ENCODE measurements around the gene NOCT. TPM values are rescaled to one million over a fixed set of nuclear protein-coding genes. Genes with fewer than 3 reads are reported as not detected.

The NOCT gene
- total RNA-seq, 3 donors from 2014 or later: 7.9 to 11.6 (median 10.1) TPM

DNA sequence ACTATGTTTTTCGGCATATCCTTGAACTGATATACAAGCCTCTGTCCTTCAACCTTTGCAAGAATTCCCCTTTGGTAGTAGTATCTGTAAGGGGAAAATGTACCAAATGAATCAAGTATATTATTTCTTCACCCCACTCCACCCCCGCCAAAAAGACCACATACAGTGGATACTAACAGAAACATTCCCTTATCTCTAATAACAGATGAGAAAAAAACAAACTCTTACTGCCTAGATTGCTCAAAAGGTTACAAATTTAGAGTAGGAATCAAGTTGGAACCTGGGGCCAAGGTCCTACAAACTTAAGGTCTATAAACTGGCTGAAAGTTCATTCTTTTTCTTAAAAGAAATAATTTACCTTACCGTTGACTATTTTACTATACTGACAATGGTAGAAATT, 45.0 kb downstream of the NOCT start:
- H3K36me3 ChIP-seq (ENCODE audit: low read depth): no peaks in the 10 kb centered on the region
- no peaks in the 10 kb centered on the region for H3K9me3 ChIP-seq
- intact Hi-C loops (cut with DNase I, micrococcal nuclease): no loop called here
- TF ChIP-seq, protein P1, sequence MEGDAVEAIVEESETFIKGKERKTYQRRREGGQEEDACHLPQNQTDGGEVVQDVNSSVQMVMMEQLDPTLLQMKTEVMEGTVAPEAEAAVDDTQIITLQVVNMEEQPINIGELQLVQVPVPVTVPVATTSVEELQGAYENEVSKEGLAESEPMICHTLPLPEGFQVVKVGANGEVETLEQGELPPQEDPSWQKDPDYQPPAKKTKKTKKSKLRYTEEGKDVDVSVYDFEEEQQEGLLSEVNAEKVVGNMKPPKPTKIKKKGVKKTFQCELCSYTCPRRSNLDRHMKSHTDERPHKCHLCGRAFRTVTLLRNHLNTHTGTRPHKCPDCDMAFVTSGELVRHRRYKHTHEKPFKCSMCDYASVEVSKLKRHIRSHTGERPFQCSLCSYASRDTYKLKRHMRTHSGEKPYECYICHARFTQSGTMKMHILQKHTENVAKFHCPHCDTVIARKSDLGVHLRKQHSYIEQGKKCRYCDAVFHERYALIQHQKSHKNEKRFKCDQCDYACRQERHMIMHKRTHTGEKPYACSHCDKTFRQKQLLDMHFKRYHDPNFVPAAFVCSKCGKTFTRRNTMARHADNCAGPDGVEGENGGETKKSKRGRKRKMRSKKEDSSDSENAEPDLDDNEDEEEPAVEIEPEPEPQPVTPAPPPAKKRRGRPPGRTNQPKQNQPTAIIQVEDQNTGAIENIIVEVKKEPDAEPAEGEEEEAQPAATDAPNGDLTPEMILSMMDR (IDR thresholded peaks at IDR 0.05): no peak
- no peak for ATAC-seq
- no peaks in the 10 kb centered on the region for H3K4me1 ChIP-seq (ENCODE audit: low read depth)
- H3K4me3 ChIP-seq: no peak overlapping the region
- DNase-seq: no peak

DNA sequence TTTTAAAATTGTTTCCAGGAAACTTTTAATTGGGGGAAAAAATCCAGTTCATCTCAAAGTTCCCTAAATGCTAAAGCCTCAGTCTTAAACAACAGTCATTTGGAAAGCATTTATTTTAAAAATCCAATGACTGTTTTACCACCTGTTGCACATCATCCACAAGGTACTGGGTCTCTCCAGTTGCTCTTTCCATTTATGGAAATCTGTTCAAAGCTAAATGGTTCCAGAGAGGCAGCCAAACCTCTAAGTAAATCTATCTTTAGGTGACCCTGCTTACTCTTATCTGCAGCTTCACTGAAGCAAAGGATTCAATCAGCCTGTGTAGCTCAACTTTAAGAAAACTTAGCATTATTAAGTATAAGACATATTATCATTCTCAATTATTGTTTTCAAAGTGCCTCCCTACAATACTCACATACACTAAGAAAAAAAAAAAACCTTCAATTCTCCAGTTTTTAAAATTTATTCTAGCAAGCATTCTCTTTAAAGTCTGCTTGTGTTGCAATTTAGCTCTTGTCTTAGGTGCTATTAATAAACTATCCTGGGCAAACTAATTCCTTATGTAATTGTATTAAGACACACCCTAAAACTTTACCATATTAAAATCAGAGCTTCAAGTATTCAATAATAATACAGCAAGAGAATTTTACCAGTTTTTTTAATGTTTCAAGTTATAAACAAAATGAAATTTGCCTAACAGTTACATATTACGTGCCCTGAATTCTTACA, 60.6 kb downstream of the NOCT start:
- ATAC-seq: no peak
- H3K4me3 ChIP-seq: no peak overlapping the region
- intact Hi-C loops (cut with DNase I, micrococcal nuclease): no loop called here

DNA sequence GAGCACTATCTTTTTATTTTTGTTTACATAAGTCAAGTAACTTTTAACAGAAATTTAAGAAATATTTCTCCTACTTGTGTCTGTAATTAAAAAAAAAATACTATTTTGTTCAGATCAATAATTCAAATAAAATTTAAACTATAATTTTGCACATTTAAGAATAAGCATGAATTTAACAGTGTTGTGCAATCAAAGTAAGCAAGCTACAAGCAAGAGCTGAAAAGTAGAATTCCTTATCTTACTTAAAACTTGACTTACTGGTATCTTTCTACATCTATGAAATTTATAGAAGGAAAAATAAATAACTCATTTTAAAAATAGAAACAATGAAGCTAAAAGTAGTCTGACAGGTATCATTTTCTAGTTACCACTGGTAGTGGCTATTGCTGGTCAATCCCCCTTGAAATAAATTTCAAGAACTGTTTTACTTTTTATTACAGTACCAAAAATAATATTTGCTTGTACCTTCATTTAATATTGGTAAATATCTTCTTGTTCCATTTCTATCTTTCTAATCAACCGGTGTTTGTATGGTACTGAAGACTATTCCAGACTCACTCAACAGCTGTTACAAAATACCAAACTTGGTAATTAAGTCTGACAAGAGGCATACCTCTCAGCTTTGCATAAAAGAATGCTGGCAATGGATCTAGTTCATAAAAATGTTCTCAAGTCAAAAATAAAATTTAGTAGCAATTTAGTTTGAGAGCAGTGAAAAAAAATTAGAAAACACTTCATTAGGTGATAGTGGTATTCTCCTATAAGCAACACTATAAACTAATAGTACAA, 62.2 kb downstream of the NOCT start:
- TF ChIP-seq, protein P1 (IDR thresholded peaks at IDR 0.05): no peak
- Histone ChIP-seq H3K4me1 (ENCODE audit: low read depth) (peaks cover 16% of the 10 kb centered on the region), H3K4me3 (no peak overlapping the region), H3K9me3 (no peaks in the 10 kb centered on the region), H3K36me3 (ENCODE audit: low read depth) (no peaks in the 10 kb centered on the region)
- intact Hi-C loops (cut with DNase I, micrococcal nuclease): no loop called here
- DNase-seq (no peak), ATAC-seq (no peak)

More for the DNA sequence above, 60.6 kb downstream of the NOCT start:
- TF ChIP-seq, protein P1 (IDR thresholded peaks at IDR 0.05): no peak
- DNase-seq: no peak
- Histone ChIP-seq H3K36me3 (ENCODE audit: low read depth) (no peaks in the 10 kb centered on the region), H3K9me3 (no peaks in the 10 kb centered on the region), H3K4me1 (ENCODE audit: low read depth) (peaks cover 3% of the 10 kb centered on the region)

DNA sequence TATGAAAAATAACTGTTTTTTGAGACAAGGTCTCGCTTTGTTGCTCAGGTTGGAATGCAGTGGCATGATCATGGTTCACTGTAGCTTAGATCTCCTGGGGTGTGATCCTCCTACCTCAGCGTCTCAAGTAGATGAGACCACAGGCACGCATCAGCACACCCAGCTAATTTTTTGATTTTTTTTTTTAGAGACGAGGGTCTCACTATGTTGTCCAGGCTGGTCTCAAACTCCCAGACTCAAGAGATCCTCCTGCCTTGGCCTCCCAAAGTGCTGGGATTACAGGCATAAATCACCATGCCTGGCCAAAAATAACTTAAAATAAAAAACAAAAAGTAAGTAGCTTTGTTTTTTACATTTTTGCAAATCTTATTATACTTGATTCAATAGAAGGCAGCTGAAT, 63.3 kb downstream of the NOCT start:
- DNase-seq (no peak), ATAC-seq (no peak)
- H3K4me3 ChIP-seq: no peak overlapping the region
- H3K4me1 ChIP-seq (ENCODE audit: low read depth): peaks cover 16% of the 10 kb centered on the region
- H3K36me3 ChIP-seq (ENCODE audit: low read depth): no peaks in the 10 kb centered on the region
- TF ChIP-seq, protein P1 (IDR thresholded peaks at IDR 0.05): no peak
- intact Hi-C loops (cut with DNase I, micrococcal nuclease): no loop called here
- H3K9me3 ChIP-seq: no peaks in the 10 kb centered on the region

DNA sequence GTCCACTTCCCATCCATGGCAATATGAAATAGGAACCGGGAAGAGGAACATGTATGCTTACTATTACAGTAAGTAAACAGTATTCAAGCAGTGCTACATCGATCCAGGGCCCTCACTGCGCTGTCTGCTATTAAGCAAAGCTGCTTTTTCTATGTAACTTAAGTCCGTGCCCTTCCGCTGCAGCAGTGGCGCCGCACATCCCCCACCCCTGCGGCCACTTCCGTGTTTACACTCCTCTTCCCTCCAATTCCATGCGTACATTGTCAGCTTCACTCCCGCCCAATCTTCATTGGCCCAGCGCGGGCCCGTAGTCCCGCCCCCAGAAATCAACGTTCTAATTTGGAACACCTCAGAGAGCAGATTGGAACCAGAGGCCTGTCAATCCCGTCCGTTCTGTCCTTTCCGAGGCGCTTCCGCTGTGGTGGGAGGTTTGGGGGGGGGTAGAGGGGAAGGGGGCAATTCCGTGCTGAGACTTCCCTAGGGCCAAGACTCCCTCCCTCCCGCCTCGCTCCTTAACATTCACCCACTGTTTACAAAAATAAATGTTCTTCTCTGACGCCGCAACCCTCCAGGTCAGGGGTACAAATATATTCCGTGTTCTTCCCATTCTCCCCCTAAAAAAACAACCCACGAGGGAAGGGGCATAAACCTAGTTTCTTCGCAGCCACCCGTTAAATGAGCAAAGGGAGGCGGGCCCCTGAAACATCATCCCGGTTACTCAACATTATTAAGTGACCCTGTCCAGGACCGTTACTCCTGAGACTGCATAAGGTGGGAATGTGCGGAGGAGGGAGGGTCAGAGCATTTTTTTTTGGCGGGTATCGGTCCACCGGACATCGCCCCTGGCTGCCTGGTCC, 67.4 kb downstream of the NOCT start:
- peak overlapping the region; percentile 80 for H3K4me3 ChIP-seq
- TF ChIP-seq, protein P1 (IDR thresholded peaks at IDR 0.05): no peak
- H3K36me3 ChIP-seq (ENCODE audit: low read depth): no peaks in the 10 kb centered on the region
- H3K9me3 ChIP-seq: no peaks in the 10 kb centered on the region
- peaks cover 16% of the 10 kb centered on the region for H3K4me1 ChIP-seq (ENCODE audit: low read depth)
- ATAC-seq: peak; percentile 87
- intact Hi-C loops (cut with DNase I, micrococcal nuclease): no loop called here
- peak; percentile 96 to 98 (median 97) for DNase-seq
